NCI-H446 treated with DMSO at 0.1 percent for 48 hours (cell line): Measurements from ENCODE around the gene TNRC6C.
"Not testable (repeated sequence)": the region's sequence is repeated elsewhere in the genome, so short reads cannot be mapped to it uniquely, and the experiment has no call there.

Experiments used
- DNase-seq: peaks from one replicate; lab custom pipeline; 2025; lab: John Stamatoyannopoulos, UW

TNRC6C gene

GRCh38 chr17:78042542-78042941, 84.0 kb downstream of the TNRC6C start:
- no peak for DNase-seq

- no peak for DNase-seq
These were observed 84.5 kb downstream of the TNRC6C start for GRCh38 chr17:78043031-78043430.

GRCh38 chr17:78044280-78044835, 85.9 kb downstream of the TNRC6C start:
- no peak for DNase-seq

GRCh38 chr17:78045316-78045715, 86.8 kb downstream of the TNRC6C start:
- no peak for DNase-seq

- no peak for DNase-seq
These were observed 88.4 kb downstream of the TNRC6C start for GRCh38 chr17:78046923-78047322.

- DNase-seq = no peak
These were observed 90.1 kb downstream of the TNRC6C start for GRCh38 chr17:78048346-78049292.

- DNase-seq = no peak
These were observed 91.1 kb downstream of the TNRC6C start for GRCh38 chr17:78049609-78050008.

GRCh38 chr17:78051186-78051972, 92.9 kb downstream of the TNRC6C start:
- DNase-seq = no peak

GRCh38 chr17:78053777-78054468, 95.4 kb downstream of the TNRC6C start:
- no peak for DNase-seq

- no peak for DNase-seq
These were observed 98.7 kb downstream of the TNRC6C start for GRCh38 chr17:78057113-78057740.

- DNase-seq = no peak
These were observed 99.5 kb downstream of the TNRC6C start for GRCh38 chr17:78058001-78058400.

GRCh38 chr17:78058581-78058980, 100.1 kb downstream of the TNRC6C start:
- DNase-seq = no peak

- no peak for DNase-seq
These were observed 104.1 kb downstream of the TNRC6C start for GRCh38 chr17:78062596-78062995.

GRCh38 chr17:78063489-78063888, 105.0 kb downstream of the TNRC6C start:
- DNase-seq = no peak

GRCh38 chr17:78064708-78065107, 106.2 kb downstream of the TNRC6C start:
- no peak for DNase-seq

GRCh38 chr17:78066976-78067375, 108.5 kb downstream of the TNRC6C start:
- DNase-seq = not testable (repeated sequence)

GRCh38 chr17:78069695-78070094, 111.2 kb downstream of the TNRC6C start:
- DNase-seq = no peak

- DNase-seq = no peak
These were observed 114.5 kb downstream of the TNRC6C start for GRCh38 chr17:78072961-78073360.

GRCh38 chr17:78075011-78075410, 116.5 kb downstream of the TNRC6C start:
- DNase-seq = no peak

GRCh38 chr17:78075545-78075944, 117.0 kb downstream of the TNRC6C start:
- DNase-seq = no peak

GRCh38 chr17:78079253-78079652, 120.8 kb downstream of the TNRC6C start:
- no peak for DNase-seq

- no peak for DNase-seq
These were observed 123.0 kb downstream of the TNRC6C start for GRCh38 chr17:78081551-78081950.
